SK-N-SH (cell line): Measurements from ENCODE around the gene FNDC3B. TPM values are rescaled to one million over a fixed set of nuclear protein-coding genes. Genes with fewer than 3 reads are reported as not detected.

Experiments used
- CTCF ChIA-PET: fragments of 300-600, 350-600 bp; formaldehyde crosslinking; extraction: SDS; loops from one replicate; lab custom pipeline; 2021; lab: Yijun Ruan, JAX
- POLR2A ChIA-PET: fragments of 350-600 bp; sonication (Branson Sonifier 250); formaldehyde crosslinking; extraction: SDS; loops from one replicate; lab custom pipeline; 2020; ENCODE audit warnings: antibody characterized with exemption, inconsistent platforms; lab: Yijun Ruan, JAX
- DNase-seq: peaks from one replicate; pipeline ENCODE4 v3.0.0; 2012
- H2AFZ ChIP-seq: fragments of 200-600 bp; sonication (generic); 2 replicates; pipeline ENCODE4 v1.8.1; 2016; ENCODE audit warnings: antibody characterized with exemption, mild to moderate bottlenecking, low read depth
- H3F3A ChIP-seq: fragments of 200-600 bp; sonication (generic); replicated peaks from 2 replicates; pipeline ENCODE3; 2016; ENCODE audit warnings: antibody characterized with exemption, mild to moderate bottlenecking; ENCODE audit not compliant: insufficient read depth
- H3K27ac ChIP-seq, 2 experiments: fragments of 200-500 bp in 1 of 2; fragments of 200-600 bp in 1 of 2; sonication (Bioruptor generic) in 1 of 2; sonication (generic), shearing (Covaris generic) in 1 of 2; 2 replicates each; pipeline versions ENCODE4 v1.5.1 to v1.6.1; 2014 to 2016; ENCODE audit warnings: low read depth in 2 of 2, inconsistent platforms in 1 of 2, low read length in 1 of 2, mild to moderate bottlenecking in 1 of 2, mixed read lengths in 1 of 2
- H3K27me3 ChIP-seq: fragments of 200-600 bp; sonication (generic), shearing (Covaris generic); 2 replicates; pipeline ENCODE4 v1.6.1; 2016; ENCODE audit warnings: mixed run types; ENCODE audit not compliant: insufficient read depth
- H3K36me3 ChIP-seq, 2 experiments: fragments of 200-500 bp in 1 of 2; fragments of 200-600 bp in 1 of 2; sonication (Bioruptor generic) in 1 of 2; sonication (generic) in 1 of 2; replicated peaks in 1 of 2; 2 replicates each; pipeline versions ENCODE3 to v1.5.1; 2014 to 2016; ENCODE audit warnings: low read length in 1 of 2, mild to moderate bottlenecking in 1 of 2; ENCODE audit not compliant: insufficient read depth in 2 of 2, control insufficient read depth in 1 of 2
- H3K4me1 ChIP-seq, 2 experiments: fragments of 200-500 bp in 1 of 2; fragments of 200-600 bp in 1 of 2; sonication (Bioruptor generic) in 1 of 2; sonication (generic), shearing (Covaris generic) in 1 of 2; 2 replicates each; pipeline versions ENCODE4 v1.5.1 to v1.6.1; 2014 to 2016; ENCODE audit warnings: low read depth in 1 of 2, low read length in 1 of 2, mixed run types in 1 of 2; ENCODE audit not compliant: insufficient read depth in 2 of 2, control insufficient read depth in 1 of 2
- H3K4me2 ChIP-seq: fragments of 200-600 bp; sonication (generic), shearing (Covaris generic); 2 replicates; pipeline ENCODE4 v1.6.1; 2017; ENCODE audit warnings: mixed run types
- H3K4me3 ChIP-seq, 2 experiments: fragments of 200-500 bp in 1 of 2; fragments of 200-600 bp in 1 of 2; sonication (Bioruptor generic) in 1 of 2; sonication (generic), shearing (Covaris generic) in 1 of 2; 2 replicates each; pipeline versions ENCODE4 v1.5.1 to v1.8.1; 2014 to 2016; ENCODE audit warnings: low read depth in 2 of 2, inconsistent platforms in 1 of 2, low read length in 1 of 2, mild to moderate bottlenecking in 1 of 2, mixed read lengths in 1 of 2, moderate library complexity in 1 of 2
- H3K79me2 ChIP-seq: fragments of 200-600 bp; sonication (generic); 2 replicates; pipeline ENCODE4 v1.8.1; 2017; ENCODE audit warnings: mild to moderate bottlenecking; ENCODE audit not compliant: insufficient read depth
- H3K9ac ChIP-seq: fragments of 200-600 bp; sonication (generic); 2 replicates; pipeline ENCODE4 v1.6.1; 2017; ENCODE audit warnings: mixed run types
- H3K9me2 ChIP-seq: fragments of 200-600 bp; sonication (generic); 2 replicates; pipeline ENCODE4 v1.6.1; 2017; ENCODE audit warnings: mixed run types
- H3K9me3 ChIP-seq: fragments of 200-600 bp; sonication (generic); 2 replicates; pipeline ENCODE4 v1.6.1; 2017; ENCODE audit warnings: mixed run types, mild to moderate bottlenecking, moderate library complexity
- H4K20me1 ChIP-seq: fragments of 200-600 bp; sonication (generic); 2 replicates; pipeline ENCODE4 v1.6.1; 2017; ENCODE audit warnings: mild to moderate bottlenecking, mixed run types; ENCODE audit not compliant: insufficient read depth
- CHD2 ChIP-seq: fragments of 150-350 bp; IDR thresholded peaks from 2 replicates; pipeline ENCODE4 v1.6.1; 2018; ENCODE audit warnings: low read length; ENCODE audit not compliant: partially characterized antibody
- CTCF ChIP-seq: fragments of 200-600 bp; sonication (generic); IDR thresholded peaks from 2 replicates; pipeline ENCODE4 v1.6.1; 2017; ENCODE audit warnings: antibody characterized with exemption, mild to moderate bottlenecking, moderate library complexity
- MXI1 ChIP-seq: IDR thresholded peaks from 2 replicates; pipeline ENCODE4 v1.6.1; 2012; ENCODE audit warnings: mild to moderate bottlenecking, low read depth, low read length, improper control_type of control experiment
- NFIC ChIP-seq: IDR thresholded peaks from 2 replicates; pipeline ENCODE4 v1.4.0; 2012; ENCODE audit warnings: borderline replicate concordance
- NRF1 ChIP-seq: IDR thresholded peaks from 2 replicates; pipeline ENCODE4 v1.6.1; 2012; ENCODE audit warnings: low read depth, mild to moderate bottlenecking, low read length
- POLR2AphosphoS5 ChIP-seq: IDR thresholded peaks from 2 replicates; pipeline ENCODE4 v1.6.1; 2012; ENCODE audit warnings: low read depth, low read length
- RXRA ChIP-seq: IDR thresholded peaks from 2 replicates; pipeline ENCODE4 v1.4.0; 2012; ENCODE audit warnings: low read depth, mild to moderate bottlenecking, borderline replicate concordance
- SIN3A ChIP-seq: IDR thresholded peaks from 2 replicates; pipeline ENCODE4 v1.6.1; 2012; ENCODE audit warnings: low read depth, mild to moderate bottlenecking, low read length, moderate library complexity, borderline replicate concordance
- SMC3 ChIP-seq: IDR thresholded peaks from 2 replicates; pipeline ENCODE4 v1.6.1; 2012; ENCODE audit warnings: low read depth, low read length, improper control_type of control experiment
- TCF12 ChIP-seq: IDR thresholded peaks from 2 replicates; pipeline ENCODE4 v1.4.0; 2012
- USF1 ChIP-seq: IDR thresholded peaks from 2 replicates; pipeline ENCODE4 v1.4.0; 2012; ENCODE audit warnings: low read depth, borderline replicate concordance
- YY1 ChIP-seq: IDR thresholded peaks from 2 replicates; pipeline ENCODE4 v1.4.0; 2012; ENCODE audit warnings: low read depth, mild to moderate bottlenecking
- WGBS: methylation state at CpG from one replicate; pipeline ENCODE4 v1.1.6; 2017; ENCODE audit warnings: low lambda C conversion rate; 5-methylcytosine and 5-hydroxymethylcytosine counted together
- polyA plus RNA-seq, 3 experiments: library from polyadenylated mRNA; depleted of rRNA; stranded (reverse); fragments of >200 nt; gene quantifications; 2 replicates each; pipeline ENCODE4 v1.2.3, GENCODE V29; 2012

FNDC3B gene
- polyA plus RNA-seq, 1 of the 3 experiments (the other 2 are of a cell fraction) = 10.4 TPM

DNA sequence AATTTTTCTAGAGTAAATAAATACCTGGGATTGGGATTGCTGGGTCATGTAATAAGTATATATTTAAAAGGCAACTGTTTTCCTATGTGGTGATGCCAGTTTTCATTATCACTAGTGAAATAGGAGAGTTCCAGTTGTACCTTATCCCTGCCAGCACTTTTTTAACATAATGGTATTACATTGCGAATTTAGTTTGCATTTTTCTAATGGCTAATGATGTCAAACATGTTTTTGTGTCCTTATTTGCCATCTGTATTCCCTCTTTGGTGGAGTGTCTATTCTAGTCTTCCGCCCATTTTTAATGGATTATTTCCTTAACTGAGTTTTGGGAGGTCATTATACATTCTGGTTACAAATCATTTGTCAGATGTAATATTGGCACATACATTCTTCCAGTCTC, 320.6 kb downstream of the FNDC3B start (continued):
- TF ChIP-seq CTCF (no peak), CHD2 (no peak), TCF12 (no peak), POLR2AphosphoS5 (no peak), YY1 (no peak), SIN3A (no peak), MXI1 (no peak)
- TF ChIP-seq, all 33 proteins: peak for 0

DNA sequence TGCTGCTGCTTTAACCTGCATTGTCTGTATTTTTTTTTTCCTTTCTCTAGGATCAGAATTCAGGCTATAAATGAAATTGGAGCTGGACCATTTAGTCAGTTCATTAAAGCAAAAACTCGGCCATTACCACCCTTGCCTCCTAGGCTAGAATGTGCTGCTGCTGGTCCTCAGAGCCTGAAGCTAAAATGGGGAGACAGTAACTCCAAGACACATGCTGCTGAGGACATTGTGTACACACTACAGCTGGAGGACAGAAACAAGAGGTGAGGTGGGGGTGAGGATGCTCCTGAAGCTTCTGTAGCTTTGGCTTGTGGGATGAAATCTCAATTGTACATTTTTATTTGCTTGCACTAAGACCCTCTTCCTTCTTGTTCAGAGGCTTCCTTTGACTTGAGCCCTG, 323.2 kb downstream of the FNDC3B start:
- ChIA-PET POLR2A (no interaction called here), CTCF (interaction anchor here (1.9 kb wide), 1 partner anchor 99 kb away, joined by 4 read pairs; no protein-coding TSS in a partner anchor)
- DNase-seq = no peak
- WGBS = 93% methylated on average over 1 of the region's 1 CpG
- H3K27ac ChIP-seq = no peak overlapping the region
- H3K27me3 ChIP-seq = no peaks in the 10 kb centered on the region
- TF ChIP-seq RXRA = no peak
- no peak for TF ChIP-seq USF1
- no peak for TF ChIP-seq CTCF
- no peak for TF ChIP-seq NRF1
- TF ChIP-seq SMC3 = no peak
- TF ChIP-seq NFIC = no peak
- H4K20me1 ChIP-seq = no peaks in the 10 kb centered on the region
- H3F3A ChIP-seq = peaks cover 5% of the 10 kb centered on the region
- H3K4me2 ChIP-seq = no peak overlapping the region
- no peak overlapping the region for H3K4me3 ChIP-seq
- peaks cover 9% of the 10 kb centered on the region; the same call in 1 of the 2 replicates for H3K79me2 ChIP-seq
- no peaks in the 10 kb centered on the region for H3K9me2 ChIP-seq
- no peaks in the 10 kb centered on the region for H3K9me3 ChIP-seq
- no peak overlapping the region for H3K9ac ChIP-seq
- peaks cover 0 to 12% of the 10 kb centered on the region in 2 experiments; a peak in 2 of 4 replicates for H3K4me1 ChIP-seq
- peaks cover 54 to 70% of the 10 kb centered on the region in 2 experiments for H3K36me3 ChIP-seq
- no peak overlapping the region for H2AFZ ChIP-seq
